SIG-M5 treated with dmso at 0.1 percent for 504 hours (cell line): ENCODE data around the gene SLC16A13.

Source experiments
- DNase-seq: peaks from one replicate; lab custom pipeline; 2025; ENCODE audit not compliant: unreplicated experiment; lab: John Stamatoyannopoulos, UW

SLC16A13 gene

DNA sequence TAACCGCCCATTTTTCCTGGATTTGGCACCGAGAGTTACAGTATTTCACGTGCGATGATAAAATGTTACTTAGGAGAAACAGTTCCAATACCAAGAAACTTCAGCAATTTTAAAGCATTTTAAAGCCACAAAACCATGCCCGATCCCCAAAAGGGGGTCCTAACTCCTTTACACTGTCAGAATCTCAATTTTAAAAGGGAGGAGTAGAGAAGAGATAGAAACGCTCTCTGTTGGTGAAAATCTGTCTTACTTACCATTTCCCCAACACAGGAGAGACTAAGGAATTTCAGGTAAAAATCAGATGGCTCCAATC is 23.9 kb upstream of the SLC16A13 start:
- no peak for DNase-seq

DNA sequence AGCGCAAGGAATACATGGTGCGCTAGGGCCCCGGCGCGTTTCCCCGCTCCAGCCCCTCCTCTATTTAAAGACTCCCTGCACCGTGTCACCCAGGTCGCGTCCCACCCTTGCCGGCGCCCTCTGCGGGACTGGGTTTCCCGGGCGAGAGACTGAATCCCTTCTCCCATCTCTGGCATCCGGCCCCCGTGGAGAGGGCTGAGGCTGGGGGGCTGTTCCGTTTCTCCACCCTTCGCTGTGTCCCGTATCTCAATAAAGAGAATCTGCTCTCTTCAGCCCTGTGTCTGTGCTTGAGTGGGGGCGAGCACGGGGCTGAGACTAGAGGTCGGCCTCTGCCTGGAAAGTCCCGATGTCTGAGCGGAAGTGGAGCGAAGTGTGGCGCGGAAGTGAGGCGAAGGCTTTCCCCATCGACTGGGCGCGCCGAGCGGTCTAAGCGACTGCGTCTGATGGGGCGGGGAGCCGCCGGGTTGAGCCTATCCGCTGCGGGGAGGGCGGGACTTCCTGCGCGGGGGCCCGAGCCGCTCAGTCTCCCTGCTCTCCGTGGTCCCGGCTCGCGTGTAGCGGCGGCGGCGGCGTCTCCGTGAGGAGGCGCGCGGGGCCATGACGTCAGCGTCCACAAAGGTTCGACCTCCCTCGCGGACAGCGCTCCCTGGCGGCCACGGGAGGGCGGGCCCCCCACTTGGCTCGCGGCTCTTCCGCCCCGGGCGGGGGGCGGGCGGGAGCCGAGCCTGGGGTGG is 21.4 kb upstream of the SLC16A13 start:
- peak; percentile 95 for DNase-seq

- no peak for DNase-seq
Measured at GRCh38 chr17:7014995-7015958, 20.5 kb upstream of the SLC16A13 start.

DNA sequence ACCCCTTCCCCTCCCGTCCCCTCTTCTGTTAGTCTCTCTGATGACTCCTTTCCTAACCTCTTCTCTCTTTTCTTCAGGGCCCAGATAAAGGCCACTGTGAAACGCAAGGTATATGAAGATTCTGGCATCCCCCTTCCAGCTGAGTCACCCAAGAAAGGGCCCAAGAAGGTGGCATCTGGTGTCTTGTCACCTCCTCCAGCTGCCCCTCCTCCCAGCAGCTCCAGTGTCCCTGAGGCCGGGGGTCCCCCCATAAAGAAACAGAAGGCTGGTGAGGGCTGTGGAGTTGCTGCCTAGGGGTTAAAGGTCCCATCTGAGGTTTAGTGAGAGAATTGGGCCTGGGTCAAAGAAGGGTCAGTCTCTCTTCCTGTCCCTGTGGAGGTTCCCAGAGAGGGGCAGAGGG is 19.4 kb upstream of the SLC16A13 start:
- DNase-seq, result no peak

GRCh38 chr17:7016886-7017826 is 18.7 kb upstream of the SLC16A13 start:
- DNase-seq, result no peak

GRCh38 chr17:7017827-7018200 is 18.0 kb upstream of the SLC16A13 start:
- no peak for DNase-seq

- no peak for DNase-seq
Measured at GRCh38 chr17:7018331-7018964, 17.4 kb upstream of the SLC16A13 start.

DNA sequence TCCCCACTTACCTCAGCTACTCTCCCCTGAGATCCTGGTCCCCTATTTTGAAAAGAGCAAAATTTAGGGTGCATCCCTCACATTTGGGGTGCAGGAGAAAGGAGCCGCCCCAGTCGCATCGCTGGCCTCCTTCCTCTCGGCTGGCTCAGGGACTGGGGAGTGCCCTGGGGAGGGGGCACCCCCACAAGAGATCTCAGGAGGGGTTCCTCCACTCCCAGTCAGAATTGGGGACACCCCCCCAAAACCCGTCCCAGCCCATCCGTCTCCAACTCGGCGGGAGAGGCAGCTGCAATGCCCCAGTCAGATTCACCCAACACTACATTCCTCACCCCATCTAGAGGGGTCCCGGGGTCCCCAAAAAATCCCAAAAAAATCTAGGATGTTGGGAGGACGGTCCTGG is 16.4 kb upstream of the SLC16A13 start:
- DNase-seq, result no peak

DNA sequence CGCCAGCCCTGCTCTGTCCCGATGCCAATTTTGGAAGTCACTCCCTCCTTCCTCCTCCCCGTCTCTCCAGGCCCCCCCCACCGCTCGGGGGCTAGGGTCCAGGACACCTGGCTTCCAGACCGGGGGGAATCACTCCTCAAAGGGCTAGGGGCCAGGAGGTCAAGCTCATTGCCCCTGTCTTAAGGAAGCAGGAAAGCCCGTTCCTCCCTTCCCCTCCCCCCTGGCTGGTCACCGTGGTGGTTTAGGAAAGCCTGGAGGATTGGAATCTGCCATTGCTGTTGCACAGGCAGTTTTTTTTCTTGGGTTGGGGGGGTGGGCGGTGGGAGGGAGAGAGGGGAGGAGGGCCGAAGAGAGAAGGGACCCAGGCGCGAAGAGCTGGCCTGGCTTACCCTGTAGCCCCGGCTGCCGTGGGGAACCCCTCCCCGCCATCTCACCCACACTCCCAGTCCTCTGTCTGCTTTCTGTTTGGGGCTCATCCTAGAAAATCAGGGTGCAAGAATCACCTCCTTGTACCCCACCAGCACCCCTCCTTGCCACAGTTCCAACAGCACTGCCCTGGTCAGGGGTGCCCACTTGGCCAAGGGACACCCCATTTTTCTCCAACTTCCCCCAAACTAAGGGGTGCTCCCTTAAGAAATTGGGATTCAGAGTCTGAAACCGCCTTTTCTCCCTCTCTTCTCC is 15.8 kb upstream of the SLC16A13 start:
- DNase-seq, result no peak

GRCh38 chr17:7020894-7021664 is 14.7 kb upstream of the SLC16A13 start:
- DNase-seq, result no peak

DNA sequence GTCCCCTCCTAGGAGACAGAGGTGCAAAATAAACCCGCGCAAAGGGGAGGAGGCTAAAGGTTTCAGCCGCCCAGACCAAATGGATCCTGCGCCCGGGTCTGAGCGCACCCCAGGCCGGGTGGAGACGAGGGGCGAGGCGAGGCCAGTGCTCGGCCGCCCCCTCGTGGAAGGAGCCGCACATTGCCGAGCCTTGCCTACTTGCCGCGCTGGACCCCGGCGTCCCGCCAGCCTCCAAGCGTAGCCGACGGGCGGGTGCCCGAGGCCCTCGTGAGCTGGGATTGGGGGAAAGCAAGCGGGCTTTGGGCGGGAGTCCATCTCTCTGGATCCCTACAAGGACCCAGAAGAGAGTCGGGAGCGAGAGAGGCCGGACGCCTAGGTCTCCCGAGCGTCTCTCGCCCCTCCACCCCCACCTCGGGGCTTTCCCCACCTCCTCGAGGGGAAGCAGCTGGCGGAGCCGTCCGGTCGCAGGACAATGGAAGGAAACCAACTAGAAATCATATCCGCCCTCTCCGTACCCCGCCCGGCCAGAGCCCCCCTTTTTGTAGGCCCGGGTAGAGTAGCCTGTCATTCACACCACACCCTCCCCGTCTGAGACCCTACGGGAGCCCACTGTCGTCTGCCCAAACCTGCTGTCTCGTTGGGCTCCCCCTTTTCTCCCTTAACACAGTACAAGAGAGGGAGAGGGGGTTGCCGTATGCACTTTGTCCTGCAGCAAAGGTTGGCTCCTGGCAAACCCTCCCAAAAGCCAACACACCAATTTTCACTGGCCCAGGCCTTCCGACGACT is 13.6 kb upstream of the SLC16A13 start:
- peak; percentile 63 for DNase-seq

GRCh38 chr17:7022781-7023571 is 12.8 kb upstream of the SLC16A13 start, which contains the start of gene BCL6B:
Gene BCL6B (plus strand): TSS chr17:7023050. CDS start chr17:7023672, 622 bp downstream.
- DNase-seq, result no peak

- DNase-seq, result peak; percentile 59
Measured at GRCh38 chr17:7023576-7024401, 12.0 kb upstream of the SLC16A13 start.

- DNase-seq, result no peak
Measured at GRCh38 chr17:7024402-7024785, 11.4 kb upstream of the SLC16A13 start.

DNA sequence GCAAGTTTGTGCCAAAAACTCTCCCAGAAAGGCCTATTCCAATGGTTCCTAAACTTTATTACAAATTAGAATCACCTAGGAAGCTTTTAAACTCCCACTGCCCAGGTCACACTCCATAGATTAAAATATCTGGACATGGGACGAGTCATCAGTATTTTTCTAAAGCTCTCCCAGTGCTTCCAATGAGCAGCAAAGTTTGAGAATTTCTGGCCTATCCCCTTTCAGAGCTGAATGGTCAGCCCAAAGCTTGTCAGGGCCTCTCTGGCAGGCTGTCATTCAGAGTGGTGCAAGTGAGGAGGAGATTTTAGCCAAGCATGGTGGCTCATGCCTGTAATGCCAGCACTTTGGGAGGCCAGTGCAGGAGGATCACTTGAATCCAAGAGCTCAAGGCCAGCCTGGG is 10.6 kb upstream of the SLC16A13 start:
- no peak for DNase-seq

- DNase-seq, result no peak
Measured at GRCh38 chr17:7026471-7027115, 9.2 kb upstream of the SLC16A13 start.
